ENCODE measurements around the gene NARS2. TPM values are rescaled to one million over a fixed set of nuclear protein-coding genes. Genes with fewer than 3 reads are reported as not detected.

Gene NARS2
- total RNA-seq, 4 donors from 2014 or later = 6.4 to 15.1 (median 10.4) TPM

DNA sequence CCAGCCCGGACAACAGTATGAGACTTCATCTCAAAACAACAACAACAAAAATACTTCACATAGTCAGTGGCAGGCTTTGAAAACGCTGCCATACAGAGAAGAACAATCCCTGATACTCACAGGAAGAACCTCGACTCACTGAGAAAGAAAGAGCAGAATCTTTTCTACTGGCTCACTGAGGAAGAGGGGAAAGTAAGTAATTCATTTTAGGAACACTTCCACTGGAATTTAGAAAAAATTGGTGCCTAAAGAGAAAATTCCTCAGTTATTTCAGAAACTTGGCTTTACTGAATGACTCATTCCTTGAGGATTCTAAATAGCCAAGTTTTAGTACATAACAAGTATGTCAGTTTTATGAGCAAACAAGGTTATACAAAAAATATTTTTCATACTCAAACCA is 12.3 kb downstream of the NARS2 start:
- H3K4me1 ChIP-seq = peaks cover 9 to 37% (median 26%) of the 10 kb centered on the region in 4 donors
- 55 to 63% methylated on average over 1 to 3 of the region's 3 CpGs for WGBS, 2 donors (ENCODE audit: low coverage in 1 of 2)
- peaks cover 0 to 10% (median 0%) of the 10 kb centered on the region in 4 donors for H3K36me3 ChIP-seq
- H3K9me3 ChIP-seq = no peaks in the 10 kb centered on the region
- in situ Hi-C loops (cut with MboI; ENCODE audit: low pct_ligation_motif_present in 1 of 4, low pct_unique_long_range_greater_than_20kb in 1 of 4, low sequenced_read_pairs in 3 of 4) = loop anchor here (5.0 to 25.0 kb wide), 6 partner anchors 138 to 425 kb away; partner anchors contain the start of genes ALG8 (in 2 of the 4) and GAB2 (in 2 of the 4)
- DNase-seq = no peak
- no peaks in the 10 kb centered on the region for H3K27me3 ChIP-seq
- H3K27ac ChIP-seq = peak overlapping the region; percentile 57 to 69 (median 62)
- no peak overlapping the region for H3K4me3 ChIP-seq
- TF ChIP-seq, protein P1, sequence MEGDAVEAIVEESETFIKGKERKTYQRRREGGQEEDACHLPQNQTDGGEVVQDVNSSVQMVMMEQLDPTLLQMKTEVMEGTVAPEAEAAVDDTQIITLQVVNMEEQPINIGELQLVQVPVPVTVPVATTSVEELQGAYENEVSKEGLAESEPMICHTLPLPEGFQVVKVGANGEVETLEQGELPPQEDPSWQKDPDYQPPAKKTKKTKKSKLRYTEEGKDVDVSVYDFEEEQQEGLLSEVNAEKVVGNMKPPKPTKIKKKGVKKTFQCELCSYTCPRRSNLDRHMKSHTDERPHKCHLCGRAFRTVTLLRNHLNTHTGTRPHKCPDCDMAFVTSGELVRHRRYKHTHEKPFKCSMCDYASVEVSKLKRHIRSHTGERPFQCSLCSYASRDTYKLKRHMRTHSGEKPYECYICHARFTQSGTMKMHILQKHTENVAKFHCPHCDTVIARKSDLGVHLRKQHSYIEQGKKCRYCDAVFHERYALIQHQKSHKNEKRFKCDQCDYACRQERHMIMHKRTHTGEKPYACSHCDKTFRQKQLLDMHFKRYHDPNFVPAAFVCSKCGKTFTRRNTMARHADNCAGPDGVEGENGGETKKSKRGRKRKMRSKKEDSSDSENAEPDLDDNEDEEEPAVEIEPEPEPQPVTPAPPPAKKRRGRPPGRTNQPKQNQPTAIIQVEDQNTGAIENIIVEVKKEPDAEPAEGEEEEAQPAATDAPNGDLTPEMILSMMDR (IDR thresholded peaks at IDR 0.05) = no peak
- TF ChIP-seq EP300 (IDR thresholded peaks at IDR 0.05; ENCODE audit: low read depth) (no peak), POLR2AphosphoS5 (IDR thresholded peaks at IDR 0.05) (no peak), POLR2A (IDR thresholded peaks at IDR 0.05) (no peak)
- intact Hi-C loops (cut with DNase I; ENCODE audit: low total_unique reads) = no loop called here

DNA sequence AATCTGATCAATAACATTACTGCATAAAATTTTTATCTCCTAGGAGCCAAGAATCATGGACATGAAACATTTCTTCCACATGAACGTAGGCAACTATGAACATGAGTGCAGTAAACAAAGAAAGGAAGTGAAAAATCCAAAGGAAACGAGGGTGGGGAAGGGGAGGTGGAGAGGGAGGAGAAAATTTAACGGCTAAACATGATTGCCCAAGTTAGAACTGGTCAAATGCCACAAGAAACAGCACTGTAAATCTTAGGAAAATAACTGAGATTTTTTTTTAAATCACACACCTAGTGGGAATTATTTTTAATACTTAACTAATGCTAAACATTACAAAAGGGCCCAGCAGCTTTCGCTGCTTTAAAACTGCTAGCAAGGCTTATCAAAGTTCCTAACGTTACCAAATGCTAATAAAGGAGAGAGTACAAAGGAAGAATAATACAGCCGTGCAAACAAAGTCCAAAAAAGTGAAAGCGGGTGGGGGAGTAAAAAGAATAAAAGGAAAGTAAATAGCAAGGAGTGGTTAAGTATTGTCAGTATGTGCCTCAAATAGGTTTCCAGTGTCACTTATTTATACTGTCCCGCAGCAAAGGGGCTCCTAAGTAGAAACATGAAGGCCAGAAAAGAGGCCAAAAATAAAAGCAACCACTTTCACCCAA is 13.7 kb downstream of the NARS2 start:
- DNase-seq = no peak
- intact Hi-C loops (cut with DNase I; ENCODE audit: low total_unique reads) = no loop called here
- H3K4me1 ChIP-seq = peaks cover 9 to 37% (median 26%) of the 10 kb centered on the region in 4 donors
- peak overlapping the region in 1 of 4 donors; percentile 9 for H3K4me3 ChIP-seq
- H3K9me3 ChIP-seq = no peaks in the 10 kb centered on the region
- 17 to 22% methylated on average over 7 to 8 of the region's 8 CpGs for WGBS, 2 donors (ENCODE audit: low coverage in 1 of 2)
- peak overlapping the region; percentile 57 to 69 (median 62) for H3K27ac ChIP-seq
- peaks cover 0 to 9% (median 0%) of the 10 kb centered on the region in 4 donors for H3K36me3 ChIP-seq
- in situ Hi-C loops (cut with MboI; ENCODE audit: low pct_ligation_motif_present in 1 of 4, low pct_unique_long_range_greater_than_20kb in 1 of 4, low sequenced_read_pairs in 3 of 4) = loop anchor here (5.0 to 25.0 kb wide), 6 partner anchors 136 to 424 kb away; partner anchors contain the start of genes ALG8 (in 2 of the 4) and GAB2 (in 2 of the 4)
- TF ChIP-seq POLR2AphosphoS5 (IDR thresholded peaks at IDR 0.05) = no peak
- TF ChIP-seq, protein P1 (IDR thresholded peaks at IDR 0.05) = no peak
- TF ChIP-seq EP300 (IDR thresholded peaks at IDR 0.05; ENCODE audit: low read depth) = no peak
- TF ChIP-seq POLR2A (IDR thresholded peaks at IDR 0.05) = no peak
- H3K27me3 ChIP-seq = no peaks in the 10 kb centered on the region

GRCh38 chr11:78560153-78560552 is 14.5 kb downstream of the NARS2 start:
- peak overlapping the region; percentile 57 to 69 (median 62) for H3K27ac ChIP-seq
- H3K4me3 ChIP-seq = no peak overlapping the region
- H3K9me3 ChIP-seq = no peaks in the 10 kb centered on the region
- in situ Hi-C loops (cut with MboI; ENCODE audit: low pct_ligation_motif_present in 1 of 4, low pct_unique_long_range_greater_than_20kb in 1 of 4, low sequenced_read_pairs in 3 of 4) = loop anchor here (5.0 to 25.0 kb wide), 6 partner anchors 135 to 423 kb away; partner anchors contain the start of genes ALG8 (in 2 of the 4) and GAB2 (in 2 of the 4)
- intact Hi-C loops (cut with DNase I; ENCODE audit: low total_unique reads) = no loop called here
- TF ChIP-seq EP300 (IDR thresholded peaks at IDR 0.05; ENCODE audit: low read depth) = no peak
- TF ChIP-seq, protein P1 (IDR thresholded peaks at IDR 0.05) = no peak
- TF ChIP-seq POLR2A (IDR thresholded peaks at IDR 0.05) = no peak
- no peak for TF ChIP-seq POLR2AphosphoS5 (IDR thresholded peaks at IDR 0.05)
- DNase-seq = no peak
- H3K36me3 ChIP-seq = peaks cover 0 to 1% (median 0%) of the 10 kb centered on the region in 4 donors
- WGBS, 2 donors (ENCODE audit: low coverage in 1 of 2) = 51 to 55% methylated on average over 3 of the region's 3 CpGs
- no peaks in the 10 kb centered on the region for H3K27me3 ChIP-seq
- peaks cover 9 to 37% (median 26%) of the 10 kb centered on the region in 4 donors for H3K4me1 ChIP-seq

DNA sequence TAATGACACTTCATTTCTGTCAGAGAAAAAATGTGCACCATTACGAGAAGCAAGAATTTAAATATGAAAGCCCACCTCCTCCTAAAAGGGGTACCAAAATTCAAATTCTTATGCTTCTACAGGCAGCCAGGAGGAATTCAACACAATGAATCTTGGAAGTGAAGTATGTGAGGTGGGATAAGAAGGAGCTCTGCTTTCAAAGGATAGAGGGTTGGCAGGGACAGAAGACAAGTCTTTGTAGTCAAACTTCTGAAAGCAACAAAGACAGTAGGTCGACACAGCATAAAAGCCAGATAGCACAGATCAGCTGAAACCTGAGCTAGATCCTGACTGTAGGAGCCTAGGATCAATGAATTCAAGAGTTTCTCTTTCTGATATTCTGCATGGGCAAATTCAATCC is 17.4 kb downstream of the NARS2 start:
- intact Hi-C loops (cut with DNase I; ENCODE audit: low total_unique reads) = no loop called here
- in situ Hi-C loops (cut with MboI; ENCODE audit: low pct_ligation_motif_present in 1 of 4, low pct_unique_long_range_greater_than_20kb in 1 of 4, low sequenced_read_pairs in 3 of 4) = loop anchor here in 2 of 4 donors (25.0 kb wide), 2 partner anchors 320 to 420 kb away; partner anchors contain the start of gene ALG8 (in 2 of the 2)
- 87 to 91% methylated on average over 2 of the region's 2 CpGs for WGBS, 2 donors (ENCODE audit: low coverage in 1 of 2)
- Histone ChIP-seq H3K27me3 (no peaks in the 10 kb centered on the region), H3K27ac (no peak overlapping the region), H3K9me3 (no peaks in the 10 kb centered on the region), H3K36me3 (no peaks in the 10 kb centered on the region), H3K4me1 (peaks cover 9 to 23% (median 21%) of the 10 kb centered on the region in 4 donors), H3K4me3 (no peak overlapping the region)
- no peak for DNase-seq
- TF ChIP-seq POLR2AphosphoS5 (IDR thresholded peaks at IDR 0.05) (no peak), POLR2A (IDR thresholded peaks at IDR 0.05) (no peak), EP300 (IDR thresholded peaks at IDR 0.05; ENCODE audit: low read depth) (no peak)
- TF ChIP-seq, protein P1 (IDR thresholded peaks at IDR 0.05) = no peak

Data from transverse colon (tissue), 4 donors.